A549 (cell line): ENCODE results near the gene ATXN2. TPM values are rescaled to one million over a fixed set of nuclear protein-coding genes. Genes with fewer than 3 reads are reported as not detected.
A peak's percentile ranks its signal among the peaks of the same experiment; 100 is the strongest.

Experiments used
- ATAC-seq, 2 experiments: fragments of 200-7000 bp in 1 of 2; fragments of >200 bp in 1 of 2; cut with Nextera tagmentation in 1 of 2; cut with Tn5 transposase in 1 of 2; 3 replicates each; pipeline versions ENCODE4 v1.8.0 to v1.9.1; 2018 to 2020; ENCODE audit warnings: mild to moderate bottlenecking in 1 of 2, moderate library complexity in 1 of 2
- CTCF ChIA-PET: fragments of 300-600 bp; sonication (Branson Sonifier 250); formaldehyde crosslinking; extraction: SDS; loops from one replicate; lab custom pipeline; 2021; ENCODE audit warnings: antibody characterized with exemption, inconsistent platforms; lab: Yijun Ruan, JAX
- POLR2A ChIA-PET: fragments of 350-600 bp; formaldehyde crosslinking; extraction: SDS; loops from one replicate; lab custom pipeline; 2021; ENCODE audit warnings: antibody characterized with exemption, inconsistent platforms; lab: Yijun Ruan, JAX
- DNase-seq, 2 experiments: peaks; one replicate each; pipeline versions ENCODE4 v3.0.0 to v3.0.0-alpha.2; 2011 to 2016; ENCODE audit warnings: low read depth in 1 of 2, low spot score in 1 of 2
- FAIRE-seq: peaks from 2 replicates; lab custom pipeline; 2011; peaks lifted over from hg19 to GRCh38; lab: Jason Lieb, UNC
- H3K27ac ChIP-seq, 2 experiments: fragments of >200 bp; sonication (Bioruptor Twin); formaldehyde crosslinking; 3 replicates each; pipeline ENCODE4 v1.5.1; 2016 to 2017
- H3K4me1 ChIP-seq: fragments of >200 bp; sonication (Bioruptor Twin); formaldehyde crosslinking; 3 replicates; pipeline ENCODE4 v1.6.1; 2016
- H3K4me2 ChIP-seq: fragments of >200 bp; sonication (Bioruptor Twin); formaldehyde crosslinking; 3 replicates; pipeline ENCODE4 v1.6.1; 2016
- H3K4me3 ChIP-seq: fragments of >200 bp; sonication (Bioruptor Twin); formaldehyde crosslinking; 3 replicates; pipeline ENCODE4 v1.5.1; 2016
- H3K9me3 ChIP-seq: fragments of >200 bp; sonication (Bioruptor Twin); formaldehyde crosslinking; 3 replicates; pipeline ENCODE4 v1.6.1; 2016
- BHLHE40 ChIP-seq: IDR thresholded peaks from 2 replicates; pipeline ENCODE4 v1.6.1; 2012; ENCODE audit warnings: low read depth, low read length, inconsistent platforms
- CHD2 ChIP-seq: fragments of 150-350 bp; IDR thresholded peaks from 2 replicates; pipeline ENCODE4 v1.6.1; 2014; ENCODE audit warnings: low read length; ENCODE audit not compliant: partially characterized antibody
- CHD4 ChIP-seq: fragments of 200-600 bp; sonication (generic); IDR thresholded peaks from 2 replicates; pipeline ENCODE4 v1.6.1; 2016; ENCODE audit warnings: antibody characterized with exemption, mild to moderate bottlenecking, borderline replicate concordance
- ELK1 ChIP-seq: fragments of 150-350 bp; IDR thresholded peaks from 2 replicates; pipeline ENCODE4 v1.6.1; 2014; ENCODE audit warnings: low read depth, mild to moderate bottlenecking, low read length
- EP300 ChIP-seq, 2 experiments: fragments of >200 bp; sonication (Bioruptor Twin); formaldehyde crosslinking; IDR thresholded peaks; 2 replicates in 1 of 2; 3 replicates in 1 of 2; pipeline ENCODE4 v1.6.1; 2016 to 2017
- FOSB ChIP-seq: fragments of 250-450 bp; sonication (Bioruptor Pico); IDR thresholded peaks from 2 replicates; pipeline ENCODE4 v1.5.0; 2020; ENCODE audit warnings: mild to moderate bottlenecking, moderate library complexity
- HDAC2 ChIP-seq: fragments of 200-600 bp; sonication (generic); IDR thresholded peaks from 2 replicates; pipeline ENCODE4 v1.6.1; 2016
- JUN ChIP-seq, 2 experiments: fragments of >200 bp; sonication (Bioruptor Twin); formaldehyde crosslinking; IDR thresholded peaks; 2 replicates in 1 of 2; 3 replicates in 1 of 2; pipeline ENCODE4 v1.6.1; 2016 to 2017
- JUNB ChIP-seq: fragments of >200 bp; sonication (Bioruptor Twin); formaldehyde crosslinking; IDR thresholded peaks from 2 replicates; pipeline ENCODE4 v1.6.1; 2016
- KDM1A ChIP-seq: fragments of 200-600 bp; sonication (generic); IDR thresholded peaks from 2 replicates; pipeline ENCODE4 v1.6.1; 2016; ENCODE audit warnings: low read depth, mild to moderate bottlenecking
- KDM5A ChIP-seq: fragments of 200-600 bp; sonication (generic); IDR thresholded peaks from 2 replicates; pipeline ENCODE4 v1.6.1; 2016; ENCODE audit warnings: antibody characterized with exemption, mild to moderate bottlenecking
- MAZ ChIP-seq: fragments of 150-350 bp; IDR thresholded peaks from 2 replicates; pipeline ENCODE4 v1.6.1; 2014; ENCODE audit warnings: antibody characterized with exemption, low read depth, low read length, borderline replicate concordance
- NFE2L2 ChIP-seq: fragments of 150-350 bp; conservative IDR thresholded peaks from 2 replicates; pipeline ENCODE4 v1.6.1; 2014; ENCODE audit warnings: low read length
- PHF8 ChIP-seq: fragments of 200-600 bp; sonication (generic); IDR thresholded peaks from 2 replicates; pipeline ENCODE4 v1.6.1; 2016; ENCODE audit warnings: low read depth, mild to moderate bottlenecking, antibody characterized with exemption, moderate library complexity, borderline replicate concordance
- RCOR1 ChIP-seq: fragments of 150-350 bp; IDR thresholded peaks from 2 replicates; pipeline ENCODE4 v1.6.1; 2014; ENCODE audit warnings: antibody characterized with exemption, low read length, low read depth
- USF2 ChIP-seq: fragments of 450-650 bp; IDR thresholded peaks from 2 replicates; pipeline ENCODE4 v1.6.1; 2014; ENCODE audit warnings: antibody characterized with exemption
- ZC3H11A ChIP-seq: fragments of 450-650 bp; IDR thresholded peaks from 2 replicates; pipeline ENCODE4 v1.6.1; 2014; ENCODE audit warnings: antibody characterized with exemption, mild to moderate bottlenecking
- ZSCAN20 ChIP-seq: fragments of 250-450 bp; sonication (Bioruptor Pico); IDR thresholded peaks from 2 replicates; pipeline ENCODE4 v1.8.0; 2022; ENCODE audit warnings: mild to moderate bottlenecking, moderate library complexity
- WGBS: methylation state at CpG from one replicate; pipeline ENCODE4 v1.1.6; 2017; ENCODE audit errors: missing lambda C conversion rate; 5-methylcytosine and 5-hydroxymethylcytosine counted together
- polyA plus RNA-seq, 4 experiments: library from polyadenylated mRNA; depleted of rRNA in 3 of 4; stranded (reverse); fragments of >200 nt; fragmentation: RNase III in 1 of 4; extraction: RNeasy Plus Mini Kit Qiagen cat#74134 plus additional on column Dnase treatment in 1 of 4; gene quantifications; 2 replicates in 3 of 4; 3 replicates in 1 of 4; pipeline ENCODE4 v1.2.3, GENCODE V29; 2011 to 2017

The ATXN2 gene
- polyA plus RNA-seq, 2 of the 4 experiments (the other 2 are of a cell fraction) = 24.8 to 30.6 TPM

- FAIRE-seq (no peak), DNase-seq (no peak), ATAC-seq (no peak)
- ChIA-PET POLR2A (interaction anchor here (0.6 kb wide), 1 partner anchor 9 kb away, joined by 4 read pairs; the partner anchor contains the start of gene ATXN2), CTCF (interaction anchor here (0.6 to 2.0 kb wide), 2 partner anchors 192 to 948 kb away, joined by 3 to 4 read pairs; no protein-coding TSS in a partner anchor)
- Histone ChIP-seq H3K27ac (no peak overlapping the region), H3K4me3 (no peak overlapping the region), H3K4me1 (peaks cover 47% of the 10 kb centered on the region), H3K4me2 (no peak overlapping the region), H3K9me3 (no peaks in the 10 kb centered on the region)
- WGBS = 96% methylated on average over 9 of the region's 9 CpGs
- TF ChIP-seq KDM1A (no peak), JUNB (no peak), ZC3H11A (no peak), JUN (IDR thresholded peaks at IDR 0.05) (no peak), CHD2 (no peak), ZSCAN20 (no peak), MAZ (no peak), HDAC2 (no peak), KDM5A (no peak), EP300 (IDR thresholded peaks at IDR 0.05) (no peak)
- TF ChIP-seq, all 56 proteins: peak for 0
Measured at GRCh38 chr12:111589601-111590000, 9.5 kb downstream of the ATXN2 start.

- ChIA-PET POLR2A (no interaction called here), CTCF (interaction anchor here (2.0 kb wide), 1 partner anchor 191 kb away, joined by 4 read pairs; no protein-coding TSS in a partner anchor)
- no peak for ATAC-seq
- DNase-seq = no peak
- FAIRE-seq = no peak
- no peak overlapping the region for H3K4me3 ChIP-seq
- H3K9me3 ChIP-seq = no peaks in the 10 kb centered on the region
- TF ChIP-seq ZC3H11A = peak; percentile 61
- no peak for TF ChIP-seq ELK1
- TF ChIP-seq FOSB (CRISPR knock-in tag) = no peak
- no peak for TF ChIP-seq BHLHE40
- WGBS = 91% methylated on average over 3 of the region's 3 CpGs
- no peak overlapping the region for H3K4me2 ChIP-seq
- no peak overlapping the region for H3K27ac ChIP-seq
- H3K4me1 ChIP-seq = peaks cover 38% of the 10 kb centered on the region; the same call in 2 of the 3 replicates
Measured at GRCh38 chr12:111588010-111588409, 11.1 kb downstream of the ATXN2 start.

GRCh38 chr12:111586986-111587385, 12.1 kb downstream of the ATXN2 start:
- POLR2A ChIA-PET = no interaction called here
- CTCF ChIA-PET = interaction anchor here (0.7 kb wide), 1 partner anchor 59 kb away, joined by 4 read pairs; no protein-coding TSS in a partner anchor
- H3K27ac ChIP-seq = no peak overlapping the region

GRCh38 chr12:111585690-111586089, 13.4 kb downstream of the ATXN2 start:
- ChIA-PET CTCF (interaction anchor here (0.7 to 1.6 kb wide), 3 partner anchors 11 to 56 kb away, joined by 3 to 4 read pairs (median 4); no protein-coding TSS in a partner anchor), POLR2A (no interaction called here)
- FAIRE-seq = no peak
- WGBS = 87% methylated on average over 5 of the region's 5 CpGs
- Histone ChIP-seq H3K4me3 (no peak overlapping the region), H3K9me3 (no peaks in the 10 kb centered on the region), H3K4me2 (no peak overlapping the region), H3K27ac (0 out of 6 replicates have a peak overlapping the region, but pooled peaks of 1 of the 2 experiments have one; percentile 27)
- ATAC-seq = no peak
- no peak for DNase-seq
- TF ChIP-seq USF2 (no peak), NFE2L2 (peak; percentile 46; the same call in 1 of the 2 replicates)
- TF ChIP-seq, all 56 proteins: peak for 1
- peaks cover 24% of the 10 kb centered on the region; the same call in 1 of the 3 replicates for H3K4me1 ChIP-seq

More at GRCh38 chr12:111586986-111587385, 12.1 kb downstream of the ATXN2 start:
- Histone ChIP-seq H3K4me3 (no peak overlapping the region), H3K9me3 (no peaks in the 10 kb centered on the region), H3K4me2 (no peak overlapping the region), H3K4me1 (peaks cover 28% of the 10 kb centered on the region; the same call in 1 of the 3 replicates)
- no peak for DNase-seq
- WGBS = 78% methylated on average over 4 of the region's 4 CpGs
- no peak for TF ChIP-seq USF2
- TF ChIP-seq RCOR1 = no peak
- TF ChIP-seq PHF8 = no peak
- no peak for TF ChIP-seq CHD4
- no peak for ATAC-seq
- FAIRE-seq = no peak
